ENCODE data around the gene DAG1.

DAG1 gene

DNA sequence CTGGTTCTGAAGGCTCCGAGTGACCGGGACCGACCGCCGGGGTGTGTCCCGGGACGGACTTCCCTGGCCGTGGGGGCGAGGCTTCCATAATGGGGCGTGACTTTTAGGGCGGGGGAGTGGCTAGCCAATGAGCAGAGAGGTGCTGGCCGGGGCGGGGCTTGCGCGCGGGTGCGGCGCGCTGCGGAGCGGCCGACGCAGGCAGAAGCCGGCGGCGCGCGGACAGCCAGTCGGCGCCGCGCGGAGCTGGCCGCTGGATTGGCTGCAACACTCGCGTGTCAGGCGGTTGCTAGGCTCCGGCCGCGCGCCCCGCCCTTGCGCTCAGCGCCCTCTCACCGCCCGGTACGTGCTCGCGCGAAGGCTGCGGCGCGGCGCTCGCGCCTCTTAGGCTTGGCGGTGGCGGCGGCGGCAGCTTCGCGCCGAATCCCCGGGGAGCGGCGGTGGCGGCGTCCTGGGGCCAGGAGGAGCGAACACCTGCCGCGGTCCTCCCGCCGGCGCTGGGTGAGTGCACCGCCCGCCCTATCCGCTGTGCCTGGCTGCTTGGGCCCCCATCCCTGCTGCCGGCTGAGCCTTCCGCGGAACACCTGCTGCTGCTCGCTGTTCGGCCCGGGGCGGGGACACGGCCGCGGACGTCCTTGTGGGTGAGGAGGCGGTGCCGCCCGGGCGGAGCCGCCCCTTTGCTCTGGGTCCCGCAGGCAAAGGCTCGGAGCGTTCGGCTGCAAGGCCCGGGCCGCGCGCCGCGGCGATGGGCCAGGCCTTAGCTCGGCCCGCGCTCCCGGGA lies at the start of gene DAG1:
Gene DAG1, plus strand, starts transcription at position 332 of the 778 bp plus-strand sequence. CDS start 40,268 bp downstream, outside the sequence.
- DNase-seq = peak; percentile 99

DNA sequence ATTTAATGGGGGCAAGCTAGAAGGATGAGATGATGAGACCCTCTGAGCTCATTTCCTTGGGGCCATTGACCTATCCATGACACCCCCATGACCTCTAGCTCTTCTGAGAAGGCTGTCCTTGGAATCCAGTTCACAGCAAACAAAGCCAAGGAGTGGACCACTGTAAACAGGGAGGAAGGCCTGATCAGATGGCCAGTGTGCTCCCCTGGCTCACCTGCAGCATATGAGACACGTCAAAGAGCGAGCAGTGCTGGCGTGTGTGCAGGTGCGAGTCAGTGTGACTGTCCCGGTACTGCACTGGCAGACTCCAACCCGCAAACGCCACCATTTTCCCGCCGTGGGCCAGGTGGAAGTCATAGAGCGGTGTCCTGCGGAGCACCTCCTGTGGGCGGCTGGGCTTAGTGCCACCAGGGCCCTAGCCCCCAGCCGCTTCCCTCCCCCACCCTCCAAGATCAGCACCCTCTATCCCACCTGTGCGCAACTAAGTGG lies 48.1 kb upstream of the DAG1 start:
- DNase-seq = no peak

DNA sequence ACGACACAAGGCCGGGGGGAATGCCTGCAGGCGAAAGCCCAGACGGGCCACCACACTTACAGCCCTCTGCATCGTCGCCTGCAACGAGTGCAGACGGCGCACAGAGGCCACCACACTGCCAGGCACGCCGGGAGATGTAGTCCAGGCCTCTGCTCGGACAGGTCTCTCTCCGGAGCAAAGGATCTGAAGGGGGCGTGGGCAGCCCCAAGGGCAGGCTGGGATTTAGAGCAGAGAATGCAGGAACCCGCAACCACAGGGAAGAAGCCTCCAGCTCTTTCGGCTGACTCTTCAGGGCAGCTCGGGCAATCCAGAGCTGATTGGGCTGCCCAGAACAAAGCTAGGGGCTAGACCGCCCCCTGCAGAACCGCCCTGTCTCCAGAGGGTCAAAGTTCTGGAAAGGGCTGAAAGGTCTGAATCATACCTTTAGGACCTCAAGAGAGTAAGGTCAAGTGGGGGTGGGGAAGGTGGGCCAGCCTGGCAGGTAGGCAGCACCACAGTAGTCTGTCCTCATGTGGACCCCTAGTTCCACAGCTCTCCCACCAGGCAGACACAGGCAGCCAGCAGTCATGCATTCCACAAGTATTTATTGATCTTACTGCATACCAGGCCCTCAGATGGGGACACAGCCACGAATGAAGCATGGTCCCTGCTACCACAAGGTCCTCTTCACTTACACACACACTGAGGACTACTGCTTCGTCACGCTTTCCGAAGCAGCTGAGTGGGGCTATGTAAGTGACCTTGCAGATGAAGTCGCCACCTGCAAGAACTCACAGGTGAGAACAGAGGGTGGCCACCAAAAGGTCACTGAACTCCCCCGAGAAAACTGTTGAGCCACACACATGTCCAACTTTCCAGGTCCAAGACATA lies 47.5 kb upstream of the DAG1 start, which contains the start of gene AMT:
Gene AMT, minus strand, starts transcription at position 95 of the 870 bp plus-strand sequence. Its CDS starts 23 bp downstream, at position 72.
- no peak for DNase-seq

DNA sequence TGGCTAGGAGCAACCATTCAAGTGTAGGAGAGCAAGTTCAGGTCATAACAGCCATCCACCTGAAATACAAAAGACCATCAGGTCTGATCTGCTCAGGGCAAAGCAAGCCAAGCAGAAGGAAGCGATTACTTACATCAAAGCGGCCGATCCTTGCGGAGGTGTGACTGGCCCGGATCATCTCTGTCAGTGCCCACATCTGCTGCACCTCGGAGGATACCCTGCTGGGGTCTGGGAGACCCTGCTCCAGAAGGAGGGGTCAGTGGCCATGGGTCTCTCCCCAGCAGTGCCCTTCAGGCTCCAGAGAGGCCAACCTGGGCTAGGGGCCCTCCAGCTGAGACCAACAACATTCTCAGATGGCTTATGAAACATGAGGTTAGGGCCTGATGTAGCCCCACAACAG lies 45.3 kb upstream of the DAG1 start:
- DNase-seq = no peak

DNA sequence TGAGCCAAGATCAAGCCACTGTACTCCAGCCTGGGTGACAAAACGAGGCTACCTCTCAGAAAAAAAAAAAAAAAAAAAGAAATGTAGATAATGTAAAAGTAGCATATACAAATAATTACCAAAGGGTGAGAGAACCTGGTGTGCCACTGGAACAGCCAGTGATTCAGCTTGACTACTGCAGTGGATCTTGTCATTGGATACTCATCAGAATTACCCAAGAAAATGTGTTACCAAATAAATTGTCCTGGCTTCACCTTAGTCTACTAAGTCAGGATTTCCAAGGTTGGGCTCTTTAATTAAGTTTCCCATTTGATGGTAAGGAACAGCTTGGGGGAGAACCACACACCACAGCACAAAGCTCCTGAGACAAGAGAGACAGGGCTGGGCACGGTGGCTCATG lies 42.5 kb upstream of the DAG1 start:
- peak; percentile 37 for DNase-seq

DNA sequence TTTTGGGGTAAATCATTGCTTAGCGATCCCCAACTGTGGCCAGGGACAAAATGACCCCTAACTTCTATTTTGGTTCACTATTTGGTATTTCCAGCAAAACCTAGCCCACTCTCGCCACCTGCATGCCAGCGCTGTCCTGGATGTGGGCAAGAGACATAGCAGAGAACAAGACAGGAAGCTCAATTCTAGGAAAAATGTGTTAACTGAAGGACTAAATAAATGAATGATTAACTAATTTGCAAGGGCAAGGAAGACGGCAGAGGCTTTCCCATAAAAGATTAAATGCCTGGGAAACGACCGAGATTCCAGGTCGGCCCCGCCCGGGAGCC lies 41.4 kb upstream of the DAG1 start:
- no peak for DNase-seq

DNA sequence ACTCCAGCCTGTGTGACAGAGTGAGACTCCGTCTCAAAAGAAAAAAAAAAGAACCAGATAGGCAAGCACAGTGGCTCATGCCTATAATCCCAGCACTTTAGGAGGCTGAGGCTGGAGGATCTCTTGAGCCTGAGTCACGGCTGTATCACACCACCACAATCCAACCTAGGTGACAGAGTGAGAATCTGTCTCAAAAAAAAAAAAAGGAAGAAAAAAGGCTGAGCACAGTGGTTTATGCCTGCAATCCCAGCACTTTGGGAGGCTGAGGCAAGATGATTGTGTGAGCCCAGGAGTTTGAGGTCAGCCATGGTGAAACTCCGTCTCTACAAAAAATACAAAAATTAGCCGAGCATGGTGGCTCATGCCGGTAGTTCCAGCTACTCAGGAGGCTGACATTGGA lies 35.3 kb upstream of the DAG1 start:
- peak; percentile 58 for DNase-seq

DNA sequence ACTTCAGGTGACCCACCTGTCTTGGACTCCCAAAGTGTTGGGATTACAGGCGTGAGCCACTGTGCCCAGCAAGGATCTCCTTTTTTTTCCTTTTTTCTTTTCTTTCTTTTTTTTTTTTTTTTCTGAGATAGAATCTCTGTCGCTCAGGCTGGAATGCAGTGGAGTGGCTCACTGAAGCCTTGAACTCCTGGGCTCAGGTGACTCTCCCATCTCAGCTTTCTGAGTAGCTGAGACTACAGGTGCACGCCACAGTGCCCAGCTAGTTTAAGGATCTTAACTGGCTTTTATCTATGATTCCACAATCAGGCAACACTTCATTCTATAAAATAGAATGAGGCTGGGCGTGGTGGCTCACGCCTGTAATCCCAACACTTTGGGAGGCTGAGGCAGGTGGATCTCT lies 24.7 kb upstream of the DAG1 start:
- DNase-seq = no peak

DNA sequence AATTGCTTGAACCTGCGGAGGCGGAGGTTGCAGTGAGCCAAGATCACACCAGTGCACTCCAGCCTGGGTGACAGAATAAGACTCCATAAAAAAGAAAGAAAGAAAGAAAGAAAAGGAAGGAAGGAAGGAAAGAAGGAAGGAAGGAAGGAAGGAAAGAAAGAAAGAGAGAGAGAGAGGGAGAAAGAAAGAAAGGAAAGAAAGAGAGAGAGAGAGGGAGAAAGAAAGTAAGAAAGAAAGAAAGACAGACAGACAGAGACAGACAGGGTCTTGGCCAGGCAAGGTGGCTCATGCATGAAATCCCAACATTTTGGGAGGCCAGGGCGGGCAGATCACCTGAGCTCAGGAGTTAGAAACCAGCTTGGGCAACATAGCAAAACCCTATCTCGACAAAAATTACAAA lies 16.4 kb upstream of the DAG1 start:
- no peak for DNase-seq

DNA sequence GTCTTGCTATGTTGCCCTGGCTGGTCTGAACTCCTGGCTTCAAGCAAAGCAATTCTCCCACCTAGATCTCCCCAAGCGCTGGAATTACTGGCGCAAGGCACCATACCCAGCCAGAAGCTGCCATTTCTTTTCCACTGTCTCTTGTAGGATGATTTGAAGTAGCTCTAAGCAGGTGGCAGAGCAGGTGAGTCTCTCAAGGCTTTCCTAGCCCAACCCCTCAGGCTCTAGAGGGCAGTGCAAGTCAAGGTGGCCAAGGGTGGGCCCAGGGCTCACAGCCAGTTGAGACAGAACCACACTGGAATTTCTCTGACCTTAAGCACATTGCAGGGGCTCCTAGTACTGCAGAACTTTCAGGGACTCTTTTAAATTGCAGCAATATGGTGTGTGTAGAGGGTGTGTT lies 15.6 kb upstream of the DAG1 start:
- no peak for DNase-seq

DNA sequence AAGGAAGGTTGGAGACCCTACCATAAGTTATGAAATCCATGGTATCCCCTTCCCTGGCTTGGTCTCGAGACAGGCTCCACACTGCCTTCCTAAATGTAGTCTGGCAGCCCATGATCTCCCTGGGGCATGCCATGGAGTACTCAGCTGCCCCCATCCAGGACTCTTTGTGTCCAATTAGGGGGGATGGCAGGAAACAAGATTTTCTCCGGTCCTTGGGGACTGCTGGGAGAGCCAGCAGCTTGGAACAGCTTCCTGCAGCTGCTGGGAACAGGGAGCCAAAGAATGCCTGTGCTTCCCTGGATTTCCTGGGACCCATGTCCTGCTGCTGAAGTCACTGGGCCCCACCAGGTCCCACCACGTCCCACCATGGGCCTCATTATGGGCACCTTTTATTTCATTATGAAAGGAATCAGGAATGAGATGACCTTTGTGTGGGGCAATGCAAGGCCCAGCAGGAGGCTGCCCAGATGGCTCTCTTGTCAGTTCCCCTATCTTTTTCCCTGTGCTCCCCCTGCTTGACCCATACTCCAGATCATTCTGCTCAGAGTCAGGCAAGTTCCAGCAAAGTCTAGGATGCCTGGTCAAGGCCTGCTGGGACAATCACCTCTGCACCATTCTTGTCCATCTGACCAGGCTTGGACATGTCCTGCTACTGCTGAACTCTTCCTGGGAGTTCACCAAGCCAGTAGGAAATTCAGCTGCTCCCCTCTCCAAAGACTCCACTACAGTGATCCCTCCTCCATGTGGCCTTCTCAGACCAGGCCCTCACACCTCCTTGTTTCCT lies 15.0 kb upstream of the DAG1 start:
- DNase-seq = no peak

DNA sequence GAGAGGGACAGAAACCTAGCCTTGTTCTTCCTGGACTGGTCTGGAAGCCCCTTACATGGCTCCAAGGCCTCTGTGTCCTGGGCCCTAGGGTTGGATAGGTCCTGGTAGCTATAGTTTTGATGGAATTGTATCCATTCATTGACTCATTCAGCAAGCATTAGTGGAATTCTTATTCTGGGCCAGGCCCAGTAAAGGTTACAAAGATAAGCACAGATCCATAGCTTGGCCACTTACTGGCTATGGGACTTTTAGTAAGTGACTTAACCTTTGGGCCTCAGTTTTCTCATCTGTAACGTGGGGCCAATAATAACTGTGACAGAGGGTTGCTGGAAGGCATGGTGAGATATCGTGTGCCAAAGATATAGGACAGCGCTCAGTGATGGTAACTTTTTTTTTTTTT lies 13.6 kb upstream of the DAG1 start:
- no peak for DNase-seq

DNA sequence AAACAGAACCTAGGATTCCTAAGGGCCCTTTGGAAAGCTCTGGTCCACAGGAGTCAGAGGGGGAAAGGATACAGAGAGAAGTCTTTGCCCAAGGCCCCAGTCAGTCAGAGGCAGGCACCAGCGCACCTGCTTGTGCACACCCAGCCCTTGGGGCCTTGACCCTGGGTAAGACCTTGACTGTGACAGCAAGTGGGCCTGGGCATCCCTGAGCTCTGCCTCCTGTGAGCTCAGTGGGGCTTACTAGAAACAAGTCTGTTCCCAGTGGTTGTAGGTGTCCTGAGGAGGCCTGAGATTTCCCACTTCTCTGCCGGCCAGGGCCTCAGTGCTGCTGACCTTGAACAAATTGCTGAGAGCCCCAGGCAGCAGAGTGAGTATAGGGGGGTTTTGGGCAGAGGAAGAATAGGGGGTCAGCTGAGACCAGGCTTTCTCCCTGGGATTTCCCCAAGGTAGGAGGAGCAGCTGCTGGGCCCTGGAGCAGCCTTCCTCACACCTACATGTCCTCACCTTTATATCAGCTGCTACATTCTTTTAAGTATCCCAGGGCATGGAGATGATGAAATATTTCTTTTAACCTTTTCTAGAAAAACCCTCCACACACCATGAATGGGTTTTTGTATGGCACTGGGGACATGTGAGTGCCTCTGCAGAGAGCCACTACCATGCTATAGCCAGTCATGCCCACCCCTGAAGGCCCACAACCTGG lies 9.7 kb upstream of the DAG1 start:
- DNase-seq = no peak

DNA sequence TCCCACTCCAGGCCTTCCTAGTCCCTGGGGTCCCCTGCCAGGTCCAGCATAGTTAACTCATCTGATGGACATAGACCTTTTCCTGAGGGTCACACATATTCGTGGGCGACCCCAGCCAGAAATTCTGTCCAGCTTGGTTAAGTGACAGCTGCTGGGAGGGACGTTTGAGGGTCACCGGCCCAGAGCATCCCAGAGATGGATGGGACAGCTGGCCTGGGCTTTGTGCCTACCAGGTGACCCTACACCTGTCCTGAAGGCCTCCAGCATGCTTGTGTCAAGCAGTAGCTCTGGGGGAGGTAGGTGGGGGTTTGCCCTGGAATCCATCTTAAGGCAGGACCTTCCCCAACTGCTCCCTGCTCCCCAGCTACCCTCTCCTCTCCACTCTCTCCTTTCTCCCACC lies 9.1 kb upstream of the DAG1 start:
- no peak for DNase-seq

DNA sequence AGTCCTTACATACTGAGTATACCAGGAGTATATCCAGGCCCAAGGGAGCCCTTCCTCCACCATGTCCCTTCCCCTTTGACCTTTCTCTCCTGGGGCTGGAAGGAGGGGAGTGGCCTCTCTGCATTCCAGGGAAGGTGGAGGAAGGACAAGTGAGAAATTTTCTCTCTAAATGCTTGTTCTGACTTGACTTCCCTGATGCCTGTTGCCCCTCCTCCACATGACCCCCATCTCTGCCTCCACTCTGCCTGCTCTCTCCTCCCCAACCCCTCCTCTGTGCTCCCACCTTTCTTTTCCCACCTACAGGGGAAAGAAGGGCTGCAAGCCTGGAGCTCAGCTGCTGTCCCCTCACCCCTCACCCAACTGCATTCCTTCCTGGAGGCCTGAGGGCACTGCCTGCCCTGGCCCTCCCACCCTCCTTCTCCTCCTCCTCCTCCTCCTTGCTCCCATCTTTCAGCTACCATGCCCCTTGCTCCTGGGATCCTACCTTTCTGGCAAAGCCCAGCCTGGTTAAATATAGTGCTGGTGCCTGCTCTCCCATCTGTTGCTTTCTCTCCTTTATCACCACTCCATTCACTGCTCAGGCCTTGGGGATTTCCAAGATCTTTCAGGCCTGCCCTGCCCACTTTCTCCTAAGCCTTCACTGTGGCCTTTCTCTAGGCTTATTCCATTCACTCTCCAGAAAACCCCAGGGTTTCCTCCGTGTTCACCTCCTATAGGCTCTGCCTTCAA lies 8.5 kb upstream of the DAG1 start:
- DNase-seq = no peak

DNA sequence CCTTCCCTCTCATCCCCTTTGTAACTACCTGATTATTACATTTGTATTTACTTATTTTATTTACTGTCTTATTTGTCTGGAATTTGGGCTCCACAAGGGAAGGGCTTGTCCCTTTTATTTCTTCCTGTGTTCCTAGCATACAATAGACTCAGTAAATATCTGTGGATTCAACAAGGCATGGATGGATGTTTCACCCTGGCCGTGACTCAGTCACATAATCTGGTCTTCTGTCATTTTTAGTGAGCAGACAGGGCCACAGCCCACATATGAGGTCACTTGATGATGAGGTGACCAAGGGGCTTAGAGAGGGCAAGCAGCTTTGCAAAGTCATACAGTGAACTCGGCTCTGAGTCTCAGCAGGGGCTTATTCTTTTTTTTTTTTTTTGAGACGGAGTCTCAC lies 7.8 kb upstream of the DAG1 start:
- peak; percentile 36 for DNase-seq

DNA sequence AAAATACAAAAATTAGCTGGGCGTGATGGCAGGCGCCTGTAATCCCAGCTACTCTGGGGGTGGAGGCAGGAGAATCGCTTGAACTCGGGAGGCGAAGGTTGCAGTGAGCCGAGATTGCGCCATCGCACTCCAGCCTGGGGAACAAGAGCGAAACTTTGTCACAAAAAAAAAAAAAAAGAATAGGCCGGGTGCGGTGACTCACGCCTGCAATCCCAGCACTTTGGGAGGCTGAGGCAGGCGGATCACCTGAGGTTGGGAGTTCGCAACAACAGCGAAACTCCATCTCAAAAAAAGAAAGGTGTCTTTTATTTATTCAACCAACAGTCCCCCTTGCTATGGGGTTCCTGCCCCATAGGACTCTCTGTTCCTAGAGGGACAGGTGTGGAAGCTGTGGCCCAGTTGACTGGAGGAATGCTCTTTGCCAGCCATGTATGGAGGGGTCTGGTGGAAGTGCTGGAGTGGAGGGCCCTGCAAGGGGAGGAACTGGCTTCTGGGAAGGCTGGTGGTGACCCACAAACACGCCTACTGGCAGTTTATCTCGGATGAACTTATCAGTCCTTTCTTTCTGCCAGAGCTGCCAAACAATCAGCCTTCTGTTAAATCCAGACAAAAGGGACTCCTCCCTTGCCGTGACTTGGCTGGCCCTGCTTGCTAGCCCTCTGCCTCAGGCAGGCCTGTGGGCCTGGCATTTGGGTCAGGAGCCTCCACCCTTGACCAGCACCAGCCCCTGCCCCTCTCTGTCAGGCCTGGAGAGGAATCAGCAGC lies 4.6 kb upstream of the DAG1 start:
- peak; percentile 41 for DNase-seq

DNA sequence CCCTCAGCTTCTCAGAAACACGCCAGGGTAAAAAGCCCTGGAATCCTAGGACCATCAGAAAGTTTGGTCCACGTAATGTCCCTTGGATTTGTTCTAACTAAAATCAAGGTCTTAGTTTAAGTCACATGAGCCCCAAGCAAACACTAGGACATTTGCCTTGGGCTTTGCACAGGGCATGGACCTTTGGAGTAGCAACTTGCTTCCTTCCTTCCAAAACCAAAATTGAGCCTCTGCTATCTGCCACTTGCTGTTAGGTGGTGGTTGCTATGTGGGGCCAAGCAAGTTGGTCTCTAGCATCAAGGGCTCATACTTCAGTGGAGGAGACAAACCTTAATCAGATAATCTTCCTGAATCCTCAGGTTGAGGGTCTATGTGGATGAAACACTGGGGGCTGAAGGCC lies 4.0 kb upstream of the DAG1 start:
- no peak for DNase-seq

DNA sequence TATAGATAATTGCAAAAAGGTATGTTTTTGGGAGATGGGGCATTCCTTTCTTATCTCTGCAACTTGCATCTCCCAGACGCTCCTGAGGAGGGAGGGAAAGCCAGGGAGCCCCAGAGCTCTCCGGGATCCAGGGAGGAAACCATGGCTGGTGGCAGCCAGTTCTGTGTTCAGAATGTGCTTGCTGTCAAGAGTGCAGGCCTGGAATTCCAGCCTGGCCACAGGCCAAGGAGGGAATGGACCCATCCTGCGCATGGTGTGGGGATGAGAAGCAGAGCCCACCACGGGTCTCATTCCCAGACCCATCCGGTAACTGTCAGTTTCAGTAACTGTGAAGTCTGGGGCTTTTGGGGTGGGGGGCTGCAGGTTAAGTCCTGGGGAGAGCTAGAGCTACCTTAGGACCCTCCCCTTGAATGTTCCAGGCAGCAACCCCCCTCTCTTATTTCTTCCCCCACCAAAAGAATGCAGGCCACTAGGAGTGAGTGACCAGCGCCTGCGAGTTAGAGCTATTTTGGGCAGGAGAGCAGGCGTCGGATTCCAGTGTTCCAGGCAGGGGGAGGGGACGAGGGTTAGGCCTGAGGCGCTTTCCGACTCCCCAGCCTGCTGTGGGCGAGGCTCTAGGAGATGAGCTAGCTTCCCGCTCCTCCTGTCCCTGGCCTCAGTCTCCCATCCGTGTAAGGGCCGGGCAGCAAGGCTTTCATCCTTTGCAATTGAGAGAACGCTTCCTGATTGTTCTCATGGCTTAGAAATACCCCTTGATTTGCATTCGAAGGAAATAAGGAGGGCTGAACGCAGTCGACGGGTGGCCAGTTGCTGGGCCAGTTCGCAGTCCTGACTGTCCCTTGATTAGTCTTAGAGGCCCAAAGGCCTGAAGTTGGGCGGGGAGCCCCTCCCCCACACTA lies 781 bp upstream of the DAG1 start:
- peak; percentile 16 for DNase-seq
